ACC112 (cell line): ENCODE measurements around the gene TMEM121B.
"Not testable (repeated sequence)": the region's sequence is repeated elsewhere in the genome, so short reads cannot be mapped to it uniquely, and the experiment has no call there.

ENCODE experiments used
- H2AFZ ChIP-seq: fragments of 200-600 bp; sonication (generic); one replicate; pipeline ENCODE4 v1.6.0; 2017; ENCODE audit warnings: antibody characterized with exemption, low read length; ENCODE audit not compliant: unreplicated experiment
- H3K27ac ChIP-seq: fragments of 200-600 bp; sonication (generic); 2 replicates; pipeline ENCODE4 v1.5.1; 2014; ENCODE audit warnings: low read depth, mild to moderate bottlenecking, antibody characterized with exemption, low read length, moderate library complexity
- H3K27me3 ChIP-seq: fragments of 200-600 bp; sonication (generic); 2 replicates; pipeline ENCODE4 v1.6.1; 2014; ENCODE audit warnings: mild to moderate bottlenecking, antibody characterized with exemption, low read length, moderate library complexity, mixed read lengths; ENCODE audit not compliant: insufficient read depth
- H3K36me3 ChIP-seq: fragments of 200-600 bp; sonication (generic); 2 replicates; pipeline ENCODE4 v1.6.1; 2016; ENCODE audit warnings: mild to moderate bottlenecking, antibody characterized with exemption, low read length, moderate library complexity, mixed read lengths; ENCODE audit not compliant: insufficient read depth
- H3K4me1 ChIP-seq: fragments of 200-600 bp; sonication (generic); one replicate; pipeline ENCODE4 v1.6.1; 2016; ENCODE audit warnings: low read length, mixed read lengths; ENCODE audit not compliant: insufficient read depth, unreplicated experiment, control insufficient read depth
- H3K4me3 ChIP-seq: fragments of 200-600 bp; sonication (generic); 2 replicates; pipeline ENCODE4 v1.5.1; 2014; ENCODE audit warnings: mild to moderate bottlenecking, low read depth, low read length
- H3K79me2 ChIP-seq: fragments of 200-600 bp; sonication (generic); one replicate; pipeline ENCODE4 v1.6.0; 2016; ENCODE audit warnings: low read length; ENCODE audit not compliant: control insufficient read depth, unreplicated experiment, insufficient read depth

Gene TMEM121B

GRCh38 chr22:17152971-17153370, 31.8 kb upstream of the TMEM121B start:
- Histone ChIP-seq H3K27me3 (no peaks in the 10 kb centered on the region), H2AFZ (no peak overlapping the region), H3K79me2 (peaks cover 57% of the 10 kb centered on the region), H3K4me1 (peaks cover 11% of the 10 kb centered on the region), H3K27ac (no peak overlapping the region), H3K36me3 (no peaks in the 10 kb centered on the region), H3K4me3 (no peak overlapping the region)

GRCh38 chr22:17152340-17152739, 31.2 kb upstream of the TMEM121B start:
- Histone ChIP-seq H3K4me3 (no peak overlapping the region), H2AFZ (no peak overlapping the region), H3K27ac (no peak overlapping the region), H3K79me2 (peaks cover 51% of the 10 kb centered on the region), H3K36me3 (no peaks in the 10 kb centered on the region), H3K27me3 (no peaks in the 10 kb centered on the region), H3K4me1 (peaks cover 6% of the 10 kb centered on the region)

GRCh38 chr22:17149076-17149815, 28.1 kb upstream of the TMEM121B start:
- H3K27me3 ChIP-seq, result no peaks in the 10 kb centered on the region
- no peaks in the 10 kb centered on the region for H3K36me3 ChIP-seq
- H3K4me3 ChIP-seq, result no peak overlapping the region
- H3K27ac ChIP-seq, result no peak overlapping the region
- peaks cover 4% of the 10 kb centered on the region for H3K4me1 ChIP-seq
- H3K79me2 ChIP-seq, result peaks cover 29% of the 10 kb centered on the region
- no peak overlapping the region for H2AFZ ChIP-seq

- H3K4me1 ChIP-seq, H3K27me3 ChIP-seq, H2AFZ ChIP-seq, H3K36me3 ChIP-seq, H3K4me3 ChIP-seq, H3K27ac ChIP-seq: not testable (repeated sequence)
- H3K79me2 ChIP-seq, result peaks cover 13% of the 10 kb centered on the region
These were observed 26.3 kb upstream of the TMEM121B start for GRCh38 chr22:17147458-17147857.

- Histone ChIP-seq H3K27ac (no peak overlapping the region), H3K79me2 (no peaks in the 10 kb centered on the region), H2AFZ (no peak overlapping the region), H3K36me3 (no peaks in the 10 kb centered on the region), H3K4me3 (no peak overlapping the region), H3K4me1 (no peaks in the 10 kb centered on the region), H3K27me3 (no peaks in the 10 kb centered on the region)
These were observed 24.0 kb upstream of the TMEM121B start for GRCh38 chr22:17145021-17145680.

- H3K36me3 ChIP-seq, result no peaks in the 10 kb centered on the region
- no peak overlapping the region for H3K4me3 ChIP-seq
- no peak overlapping the region for H3K27ac ChIP-seq
- H3K79me2 ChIP-seq, result no peaks in the 10 kb centered on the region
- H3K27me3 ChIP-seq, result no peaks in the 10 kb centered on the region
- H2AFZ ChIP-seq, result no peak overlapping the region
- no peaks in the 10 kb centered on the region for H3K4me1 ChIP-seq
These were observed 22.7 kb upstream of the TMEM121B start for GRCh38 chr22:17143826-17144225.

GRCh38 chr22:17143101-17143500, 21.9 kb upstream of the TMEM121B start:
- Histone ChIP-seq H3K79me2 (no peaks in the 10 kb centered on the region), H3K4me1 (no peaks in the 10 kb centered on the region), H2AFZ (no peak overlapping the region), H3K4me3 (no peak overlapping the region), H3K27ac (no peak overlapping the region), H3K27me3 (no peaks in the 10 kb centered on the region), H3K36me3 (no peaks in the 10 kb centered on the region)

GRCh38 chr22:17140826-17141766, 19.9 kb upstream of the TMEM121B start:
- Histone ChIP-seq H3K4me1 (no peaks in the 10 kb centered on the region), H3K27ac (no peak overlapping the region), H2AFZ (no peak overlapping the region), H3K36me3 (no peaks in the 10 kb centered on the region), H3K4me3 (no peak overlapping the region), H3K27me3 (no peaks in the 10 kb centered on the region), H3K79me2 (no peaks in the 10 kb centered on the region)

- no peaks in the 10 kb centered on the region for H3K36me3 ChIP-seq
- no peaks in the 10 kb centered on the region for H3K79me2 ChIP-seq
- no peak overlapping the region for H3K4me3 ChIP-seq
- H3K27ac ChIP-seq, result no peak overlapping the region
- no peaks in the 10 kb centered on the region for H3K27me3 ChIP-seq
- no peak overlapping the region for H2AFZ ChIP-seq
- H3K4me1 ChIP-seq, result no peaks in the 10 kb centered on the region
These were observed 18.9 kb upstream of the TMEM121B start for GRCh38 chr22:17140022-17140421.

GRCh38 chr22:17138513-17138912, 17.4 kb upstream of the TMEM121B start:
- Histone ChIP-seq H3K36me3 (no peaks in the 10 kb centered on the region), H3K27ac (no peak overlapping the region)

More at GRCh38 chr22:17138513-17138912, 17.4 kb upstream of the TMEM121B start:
- no peak overlapping the region for H3K4me3 ChIP-seq
- no peaks in the 10 kb centered on the region for H3K27me3 ChIP-seq
- H3K4me1 ChIP-seq, result no peaks in the 10 kb centered on the region
- no peaks in the 10 kb centered on the region for H3K79me2 ChIP-seq
- H2AFZ ChIP-seq, result no peak overlapping the region
